ENCODE results near the gene RANBP17. TPM values are rescaled to one million over a fixed set of nuclear protein-coding genes. Genes with fewer than 3 reads are reported as not detected.
A peak's percentile ranks its signal among the peaks of the same experiment; 100 is the strongest.
"Not testable (repeated sequence)": the region's sequence is repeated elsewhere in the genome, so short reads cannot be mapped to it uniquely, and the experiment has no call there.

The RANBP17 gene
- polyA plus RNA-seq (ENCODE audit: insufficient read length in 4 of 4) = 10 to 100 TPM in 2 of 4 donors, 1 to 10 TPM in 2; 9.2 to 11.7 (median 9.7) TPM

- DNase-seq (ENCODE audit: low read depth in 4 of 4, low spot score in 3 of 4) = peak; percentile 38 to 62 (median 45)
Measured at GRCh38 chr5:170861917-170862766, at the start of gene RANBP17. Gene RANBP17 (plus strand): TSS chr5:170862018.

DNA sequence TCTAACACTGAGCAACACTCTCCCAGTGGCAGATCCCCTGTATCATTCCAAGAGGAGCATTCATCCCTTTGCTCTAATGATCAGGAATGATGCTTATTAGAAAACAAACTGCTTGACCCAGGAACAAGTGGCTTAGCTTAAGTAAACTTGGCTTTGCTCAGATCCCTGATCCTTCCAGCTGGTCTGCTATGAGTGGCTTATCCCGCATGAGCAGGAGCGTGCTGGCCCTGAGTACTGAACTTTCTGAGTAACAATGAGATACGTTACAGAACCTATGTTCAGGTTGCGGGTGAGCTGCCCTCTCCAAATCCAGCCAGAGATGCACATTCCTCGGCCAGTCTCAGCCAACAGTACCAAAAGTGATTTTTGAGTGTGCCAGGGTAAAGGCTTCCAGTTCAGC lies 48.6 kb upstream of the RANBP17 start:
- DNase-seq (ENCODE audit: low read depth in 4 of 4, low spot score in 3 of 4) = no peak

DNA sequence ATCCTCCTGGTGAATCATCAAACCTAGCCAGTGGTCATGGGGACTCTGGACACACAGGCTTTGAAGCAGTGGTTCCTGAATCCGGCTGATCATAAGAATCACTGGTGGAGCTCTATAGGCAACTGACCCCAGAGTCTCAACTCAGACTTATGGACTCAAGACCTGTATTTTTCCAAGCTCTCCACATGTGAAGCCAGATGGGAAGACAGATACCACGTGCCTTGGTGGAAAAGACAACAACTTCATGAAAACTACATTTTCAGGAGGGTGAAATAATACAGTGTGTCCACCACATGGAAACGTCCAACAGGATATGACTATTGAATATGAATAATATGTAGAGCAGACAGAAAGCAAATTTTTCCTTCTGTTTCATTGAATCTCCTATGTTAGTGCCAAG lies 44.6 kb upstream of the RANBP17 start:
- no peak for DNase-seq (ENCODE audit: low read depth in 4 of 4, low spot score in 3 of 4)

DNA sequence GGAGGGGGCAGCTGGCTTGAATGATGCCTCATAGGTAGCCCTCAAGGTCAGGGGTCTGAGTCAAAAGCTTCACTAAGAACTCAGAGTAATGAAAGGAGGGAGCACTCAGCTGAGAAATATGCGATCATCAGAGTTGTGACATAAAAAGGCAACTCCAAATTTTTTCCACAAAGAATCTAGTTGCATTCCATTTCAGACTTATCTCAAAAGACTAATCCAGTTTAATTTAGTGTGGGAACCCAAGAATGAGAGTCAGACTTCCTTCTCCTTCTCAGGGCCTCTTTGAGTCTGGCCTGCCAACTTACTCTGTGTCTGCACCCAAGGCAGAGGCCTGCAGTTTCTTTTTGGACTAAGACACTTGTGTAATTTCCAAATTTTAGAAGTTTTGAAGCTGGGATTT lies 43.6 kb upstream of the RANBP17 start:
- DNase-seq (ENCODE audit: low read depth in 4 of 4, low spot score in 3 of 4) = no peak

- DNase-seq (ENCODE audit: low read depth in 4 of 4, low spot score in 3 of 4) = no peak
Measured at GRCh38 chr5:170819824-170820223, 42.0 kb upstream of the RANBP17 start.

DNA sequence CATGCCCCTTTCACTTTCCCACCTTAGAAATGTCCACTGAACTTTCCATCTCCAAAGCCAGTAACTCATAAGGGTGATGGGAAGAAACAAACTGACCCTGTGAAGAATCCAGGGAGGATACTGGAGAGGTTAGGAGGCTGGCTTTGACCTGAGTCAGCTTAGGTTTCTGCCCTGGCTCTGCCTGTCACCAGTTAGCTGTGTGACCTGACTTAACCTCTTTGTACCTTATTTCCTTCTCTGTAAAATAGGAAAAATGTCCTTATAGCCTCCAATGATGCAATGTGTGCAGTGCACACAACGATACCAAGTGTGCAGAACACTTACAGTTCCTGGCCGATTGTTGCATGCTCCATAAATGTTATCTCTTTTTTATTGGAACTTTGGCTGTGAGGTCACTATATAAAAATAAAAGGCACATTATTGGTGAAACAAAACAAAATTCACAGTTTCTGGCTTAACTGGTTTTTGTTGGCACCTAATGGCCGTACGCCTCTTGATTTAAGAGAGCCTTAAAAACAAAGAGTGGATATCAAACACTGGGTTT lies 40.5 kb upstream of the RANBP17 start:
- no peak for DNase-seq (ENCODE audit: low read depth in 4 of 4, low spot score in 3 of 4)

DNA sequence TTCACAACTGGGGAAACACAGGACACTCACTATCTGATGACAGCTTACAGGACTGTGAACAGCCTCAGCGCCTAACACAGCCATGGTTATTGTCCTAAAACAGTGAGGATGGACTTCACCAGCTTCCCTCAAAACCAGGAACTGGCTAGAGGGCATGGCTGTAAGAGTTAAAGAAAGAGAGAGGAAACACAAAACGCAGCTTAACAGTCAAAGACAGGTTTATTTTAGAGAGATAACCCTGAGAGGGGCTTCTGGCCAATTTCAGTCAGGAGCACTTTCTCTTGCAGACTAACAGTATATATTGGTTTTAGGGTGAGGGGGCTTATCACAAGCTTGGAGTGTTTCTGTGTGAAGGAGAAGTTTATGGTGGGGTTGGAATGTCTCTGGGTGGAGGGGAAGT lies 35.7 kb upstream of the RANBP17 start:
- DNase-seq (ENCODE audit: low read depth in 4 of 4, low spot score in 3 of 4) = no peak

GRCh38 chr5:170832241-170832640 lies 29.6 kb upstream of the RANBP17 start:
- DNase-seq (ENCODE audit: low read depth in 4 of 4, low spot score in 3 of 4) = no peak

- DNase-seq (ENCODE audit: low read depth in 4 of 4, low spot score in 3 of 4) = not testable (repeated sequence)
Measured at GRCh38 chr5:170833981-170834380, 27.8 kb upstream of the RANBP17 start.

- DNase-seq (ENCODE audit: low read depth in 4 of 4, low spot score in 3 of 4) = no peak
Measured at GRCh38 chr5:170836226-170836625, 25.6 kb upstream of the RANBP17 start.

GRCh38 chr5:170843870-170844269 lies 17.9 kb upstream of the RANBP17 start:
- DNase-seq (ENCODE audit: low read depth in 4 of 4, low spot score in 3 of 4) = no peak

DNA sequence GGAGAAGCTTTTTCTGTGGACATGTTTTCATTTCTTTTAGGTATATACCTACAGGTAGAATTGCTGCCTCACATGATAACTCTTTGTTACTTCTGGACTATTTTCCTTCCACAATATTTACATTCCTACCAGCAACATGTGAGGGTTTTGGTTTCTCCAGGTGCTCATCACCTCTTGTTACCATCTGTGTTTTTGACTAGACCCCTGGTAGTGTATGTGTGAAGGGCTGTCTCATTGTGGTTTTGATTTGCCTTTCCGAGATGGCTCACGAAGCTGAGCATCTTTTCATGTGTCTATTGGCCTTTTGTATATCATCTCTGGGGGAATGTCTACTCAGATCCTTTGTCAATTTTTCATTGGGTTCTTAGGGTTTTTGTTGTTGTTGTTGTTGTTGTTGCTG lies 17.2 kb upstream of the RANBP17 start:
- DNase-seq (ENCODE audit: low read depth in 4 of 4, low spot score in 3 of 4) = no peak

DNA sequence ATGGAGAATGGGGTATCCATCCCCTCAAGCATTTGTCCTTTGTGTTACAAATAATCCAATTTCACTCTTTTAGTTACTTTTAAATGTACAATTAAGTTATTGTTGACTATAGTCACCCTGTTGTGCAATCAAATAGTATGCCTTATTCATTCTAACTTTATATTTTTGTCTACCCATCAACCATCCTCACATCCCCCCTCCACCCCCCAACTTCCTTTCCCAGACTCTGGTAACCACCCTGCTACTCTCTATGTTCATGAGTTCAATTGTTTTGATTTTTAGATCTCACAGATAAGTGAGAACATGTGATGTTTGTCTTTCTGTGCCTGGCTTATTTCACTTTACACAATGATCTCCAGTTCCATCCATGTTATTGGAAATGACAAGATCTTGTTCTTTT lies 15.4 kb upstream of the RANBP17 start:
- DNase-seq (ENCODE audit: low read depth in 4 of 4, low spot score in 3 of 4) = no peak

GRCh38 chr5:170846846-170847245 lies 15.0 kb upstream of the RANBP17 start:
- DNase-seq (ENCODE audit: low read depth in 4 of 4, low spot score in 3 of 4) = no peak

- no peak for DNase-seq (ENCODE audit: low read depth in 4 of 4, low spot score in 3 of 4)
Measured at GRCh38 chr5:170848033-170848432, 13.8 kb upstream of the RANBP17 start.

- DNase-seq (ENCODE audit: low read depth in 4 of 4, low spot score in 3 of 4) = no peak
Measured at GRCh38 chr5:170849374-170849773, 12.4 kb upstream of the RANBP17 start.

- DNase-seq (ENCODE audit: low read depth in 4 of 4, low spot score in 3 of 4) = no peak
Measured at GRCh38 chr5:170854566-170854965, 7.3 kb upstream of the RANBP17 start.

GRCh38 chr5:170857066-170857465 lies 4.8 kb upstream of the RANBP17 start:
- DNase-seq (ENCODE audit: low read depth in 4 of 4, low spot score in 3 of 4) = no peak

- no peak for DNase-seq (ENCODE audit: low read depth in 4 of 4, low spot score in 3 of 4)
Measured at GRCh38 chr5:170860415-170860814, 1.4 kb upstream of the RANBP17 start.

- DNase-seq (ENCODE audit: low read depth in 4 of 4, low spot score in 3 of 4) = no peak
Measured at GRCh38 chr5:170860818-170861666, 776 bp upstream of the RANBP17 start.

- no peak for DNase-seq (ENCODE audit: low read depth in 4 of 4, low spot score in 3 of 4)
Measured at GRCh38 chr5:170861667-170861916, 226 bp upstream of the RANBP17 start.

DNA sequence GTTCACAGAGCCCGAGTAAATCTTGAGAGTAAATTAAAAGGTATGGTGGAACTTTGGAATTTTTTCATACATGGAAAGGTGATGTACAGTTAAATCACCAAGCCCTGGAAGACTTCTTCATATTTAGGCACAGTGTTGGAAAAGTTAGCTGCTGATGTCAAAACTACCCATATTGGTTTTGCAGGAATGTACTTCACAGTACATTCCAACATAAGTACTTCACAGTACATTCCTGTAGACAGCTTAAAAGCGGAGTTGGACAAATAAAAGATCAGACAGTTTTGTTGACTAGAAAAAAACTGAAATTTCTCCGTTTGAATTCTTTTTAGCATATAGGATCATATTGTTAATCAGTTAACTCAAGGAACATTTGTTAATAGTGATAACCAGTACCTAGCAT lies 1.8 kb downstream of the RANBP17 start:
- DNase-seq (ENCODE audit: low read depth in 4 of 4, low spot score in 3 of 4) = no peak

Data from right renal pelvis (tissue), 4 donors.